ENCODE data around the gene ACTRT2.

- TF ChIP-seq CTCF (IDR thresholded peaks at IDR 0.05) (no peak), GABPA (IDR thresholded peaks at IDR 0.05; ENCODE audit: low read depth) (no peak), CHD2 (IDR thresholded peaks at IDR 0.05; ENCODE audit: low read length, partially characterized antibody) (no peak)
- TF ChIP-seq, protein P1, sequence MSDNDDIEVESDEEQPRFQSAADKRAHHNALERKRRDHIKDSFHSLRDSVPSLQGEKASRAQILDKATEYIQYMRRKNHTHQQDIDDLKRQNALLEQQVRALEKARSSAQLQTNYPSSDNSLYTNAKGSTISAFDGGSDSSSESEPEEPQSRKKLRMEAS (IDR thresholded peaks at IDR 0.05; ENCODE audit: low read depth) = no peak
Observed at GRCh38 chr1:3049164-3049563, 27.9 kb downstream of the ACTRT2 start.

Measured in SK-N-SH (cell line).